A204.1 (cell line): ENCODE measurements around the gene SPATS2L.
"Not testable (repeated sequence)": the region's sequence is repeated elsewhere in the genome, so short reads cannot be mapped to it uniquely, and the experiment has no call there.

ENCODE experiments used
- FAIRE-seq: peaks from 2 replicates; lab custom pipeline; 2012; peaks lifted over from hg19 to GRCh38; lab: Jason Lieb, UNC

The SPATS2L gene

DNA sequence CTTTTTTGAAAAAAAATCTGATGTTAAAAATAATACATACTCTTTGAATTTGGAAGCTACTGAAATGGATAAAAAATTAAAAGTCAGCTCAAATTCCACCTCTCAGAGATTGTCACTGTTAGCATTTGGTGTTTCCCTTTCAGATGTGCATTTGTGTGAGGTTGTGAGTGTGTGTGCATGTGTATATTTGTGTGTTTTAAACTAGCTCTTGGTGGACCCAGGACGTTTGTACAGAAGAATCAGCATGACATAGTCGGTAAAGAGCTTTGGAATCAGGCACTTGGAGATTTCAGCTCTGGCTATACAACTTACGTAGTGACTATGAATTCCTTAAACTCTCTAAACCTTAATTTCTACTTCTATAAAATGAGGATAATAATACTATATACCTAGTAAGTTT is 14.5 kb downstream of the SPATS2L start:
- no peak for FAIRE-seq

DNA sequence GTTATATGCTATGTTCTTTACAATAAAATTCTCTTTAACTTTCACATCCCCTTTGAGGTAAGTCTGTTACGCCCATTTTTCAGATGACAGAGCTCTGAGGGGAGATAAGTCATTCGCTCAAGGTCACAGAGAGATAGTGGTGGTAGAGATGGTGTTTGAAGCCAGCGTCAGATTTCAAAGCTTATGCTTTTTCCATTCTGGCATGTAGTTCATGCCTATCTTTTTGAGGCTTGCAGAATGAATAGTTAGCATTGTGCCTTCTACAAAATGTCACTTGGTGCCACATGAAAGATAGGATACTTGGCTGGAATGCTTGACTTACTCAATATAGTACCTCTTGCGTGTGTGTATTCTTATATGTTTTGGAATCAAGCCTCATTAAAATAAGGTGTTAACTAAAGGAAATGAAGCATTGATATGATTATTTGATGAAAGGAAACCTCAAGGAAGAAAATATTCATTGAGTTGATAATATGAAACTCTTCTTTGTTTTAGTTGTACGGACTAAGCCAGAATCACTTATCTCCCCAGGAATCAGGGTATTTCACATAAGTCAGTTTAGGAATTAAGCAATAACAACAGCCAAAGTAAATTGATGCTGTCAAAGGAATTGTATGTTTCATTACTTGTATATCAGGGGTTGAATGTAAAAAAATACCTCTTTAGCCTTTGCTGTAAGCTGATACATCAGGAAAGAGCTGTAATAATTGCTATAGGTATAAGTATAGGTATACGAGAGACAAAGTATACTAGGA is 15.5 kb downstream of the SPATS2L start:
- no peak for FAIRE-seq

DNA sequence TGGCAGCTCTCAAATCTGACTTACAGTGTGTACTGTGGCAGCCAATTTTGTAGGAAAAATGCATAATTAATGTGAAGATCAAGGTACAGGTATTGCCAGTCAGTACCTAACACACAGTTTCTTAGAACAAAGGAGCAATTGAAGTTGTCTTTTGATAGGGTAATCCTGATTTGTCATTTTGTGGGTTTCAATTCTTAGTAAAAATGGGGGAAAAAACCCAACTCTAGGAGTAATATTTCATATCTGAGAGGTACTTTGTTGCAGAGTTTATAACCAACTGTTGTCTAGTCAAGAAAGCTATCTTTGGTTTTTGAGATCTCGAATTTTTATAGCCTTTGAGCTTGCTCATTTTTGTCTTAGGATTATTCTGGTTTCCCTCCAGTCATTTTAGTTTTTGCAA is 16.1 kb downstream of the SPATS2L start:
- FAIRE-seq, result no peak

DNA sequence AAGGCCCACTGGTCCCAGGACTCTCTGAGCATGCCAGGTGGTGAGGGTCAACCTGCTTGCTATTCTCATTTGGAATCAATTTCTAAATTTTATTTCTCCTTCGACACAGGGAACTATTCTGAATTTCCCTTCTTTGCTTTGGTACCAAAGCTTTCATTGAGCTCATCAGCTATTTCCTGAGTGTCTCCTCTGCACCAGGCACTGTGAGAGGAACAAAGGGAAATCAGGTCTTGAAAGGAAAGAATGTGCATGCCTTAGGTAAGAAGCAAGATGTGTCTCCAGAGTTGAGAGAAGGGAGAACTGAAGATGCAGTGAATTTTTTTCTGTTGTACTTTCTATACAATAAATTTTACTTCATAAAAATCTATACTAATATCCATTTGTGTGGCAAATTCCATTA is 17.9 kb downstream of the SPATS2L start:
- no peak for FAIRE-seq

DNA sequence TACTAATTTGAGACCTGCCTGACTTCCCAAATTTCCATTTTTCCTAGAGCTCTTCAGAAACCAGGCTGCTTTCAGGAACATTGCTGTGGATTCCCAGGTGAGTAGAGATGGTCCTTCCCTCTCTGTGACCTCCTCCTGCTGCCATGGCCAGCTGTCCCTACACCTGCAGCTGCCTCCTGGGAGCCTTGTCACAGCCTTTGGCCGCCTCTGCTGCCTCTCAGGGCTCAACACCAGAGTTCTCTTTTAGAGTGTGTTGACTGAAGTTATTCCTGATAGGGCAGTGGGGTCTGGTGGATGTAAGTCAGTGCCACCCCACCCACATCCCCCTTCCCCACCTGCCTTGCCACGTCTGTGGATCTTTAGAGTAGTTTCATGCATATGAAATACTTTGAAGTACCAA is 22.9 kb downstream of the SPATS2L start:
- no peak for FAIRE-seq

DNA sequence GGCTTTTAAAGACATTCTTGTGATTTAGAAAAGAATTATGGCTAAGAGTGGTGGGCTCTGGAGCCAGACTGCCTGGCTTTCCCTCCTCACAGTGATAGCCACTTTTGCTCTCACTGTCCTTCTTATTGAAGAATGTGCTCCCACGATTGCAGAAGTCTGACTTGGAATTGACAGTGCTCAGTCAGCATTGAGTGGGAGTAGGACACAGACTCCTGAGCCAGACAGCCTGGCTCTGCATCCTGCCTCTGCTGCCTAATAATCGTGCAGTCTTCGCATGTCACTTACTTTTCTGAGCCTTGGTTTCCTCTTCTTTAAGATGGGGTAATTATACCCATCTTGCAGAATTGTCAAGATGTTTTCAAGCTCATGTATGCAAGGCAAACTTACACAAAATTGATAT is 23.3 kb downstream of the SPATS2L start:
- FAIRE-seq, result no peak

DNA sequence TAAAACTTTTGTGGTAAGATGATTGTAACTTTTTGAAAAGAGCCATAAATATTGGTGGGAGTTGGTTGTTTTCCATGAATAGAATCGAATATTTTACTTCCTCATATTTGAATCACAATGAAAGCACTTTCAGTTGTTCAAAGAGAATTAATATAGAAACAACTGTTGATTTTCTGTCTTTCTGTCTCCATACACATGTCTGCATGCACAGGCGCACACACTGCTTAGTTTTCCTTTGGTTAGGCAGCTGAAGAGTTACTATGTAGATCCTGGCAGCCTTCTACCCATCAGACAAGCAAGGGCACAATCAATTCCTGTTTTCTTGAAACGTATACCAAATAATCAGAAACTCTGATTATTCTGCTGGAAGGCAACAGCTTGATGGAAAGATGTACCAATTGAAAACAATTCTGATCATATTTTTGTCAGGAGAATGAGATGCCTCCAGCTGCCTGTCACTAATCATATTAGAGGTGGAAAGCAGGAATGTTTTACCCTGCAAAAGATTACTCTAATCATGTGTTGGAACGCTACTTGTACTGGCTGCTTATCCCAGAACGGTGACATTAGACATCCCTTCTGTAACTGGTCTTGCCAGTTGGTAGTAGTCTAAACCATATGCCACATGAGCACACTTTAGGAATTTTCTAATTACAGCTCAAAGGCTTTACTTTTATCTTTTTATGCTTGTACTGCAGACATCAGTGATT is 24.0 kb downstream of the SPATS2L start:
- FAIRE-seq, result no peak

DNA sequence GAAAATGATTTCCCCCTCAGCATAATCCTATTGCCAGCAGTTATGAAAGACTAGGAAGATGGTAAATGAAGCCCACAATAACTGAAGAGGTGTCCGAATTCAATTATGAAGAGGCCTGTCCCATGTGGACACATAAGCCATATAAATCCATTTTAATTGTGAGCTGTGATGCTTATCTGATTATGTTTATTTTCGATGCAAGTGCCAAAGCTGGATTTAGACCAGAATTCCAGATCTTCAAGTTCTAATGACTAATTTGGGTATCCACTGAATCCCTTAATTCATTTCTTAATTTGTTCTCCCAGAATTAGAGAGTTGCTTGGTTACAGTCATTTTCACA is 24.5 kb downstream of the SPATS2L start:
- FAIRE-seq, result no peak

DNA sequence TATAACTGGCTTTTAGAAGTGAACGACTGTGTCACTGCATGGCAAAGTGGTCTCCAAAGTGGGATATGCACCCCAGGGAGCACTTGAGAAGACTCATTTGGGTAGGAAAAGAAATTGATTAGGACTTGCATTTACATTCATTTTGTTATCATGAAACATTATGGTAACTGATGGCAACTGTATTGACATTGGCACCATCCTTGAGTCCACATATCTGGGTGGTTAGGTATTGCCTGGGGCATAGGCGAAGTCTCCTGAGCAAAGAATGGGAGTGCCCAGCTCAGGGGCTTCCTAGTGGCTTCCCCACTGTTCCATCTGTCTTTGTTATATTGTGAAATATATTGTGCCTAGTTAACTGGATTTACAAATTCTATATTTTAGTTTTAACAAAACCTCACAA is 29.2 kb downstream of the SPATS2L start:
- FAIRE-seq, result no peak

DNA sequence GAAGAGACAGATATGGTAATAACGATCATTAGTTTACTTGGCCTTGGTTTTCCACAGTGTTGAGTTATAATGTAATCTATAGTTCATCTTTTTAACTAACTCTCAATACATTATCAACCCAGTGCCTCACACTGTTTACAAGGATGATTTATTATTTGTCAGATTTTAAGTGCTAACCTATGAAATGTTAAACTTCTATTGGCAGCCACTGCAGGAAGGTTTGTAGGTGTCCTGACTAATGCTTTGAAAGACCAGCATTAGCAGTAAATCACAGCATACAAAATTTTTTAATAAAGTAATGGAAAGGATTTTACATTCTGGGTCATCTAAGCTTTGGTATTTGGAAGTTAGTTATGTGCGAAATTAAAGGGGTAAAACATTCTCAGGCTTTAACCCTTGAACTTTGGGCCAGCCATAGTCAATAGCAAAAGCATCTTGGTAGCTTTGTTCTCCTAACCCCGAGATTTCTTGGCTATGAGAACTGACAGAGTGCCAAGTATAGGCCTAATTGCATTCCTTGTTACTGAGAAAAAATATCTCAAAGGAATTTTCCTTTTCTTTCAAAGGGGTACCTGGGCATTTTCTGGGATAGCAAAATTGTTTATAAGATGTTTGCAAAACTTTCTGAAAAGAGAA is 30.6 kb downstream of the SPATS2L start:
- FAIRE-seq, result no peak

DNA sequence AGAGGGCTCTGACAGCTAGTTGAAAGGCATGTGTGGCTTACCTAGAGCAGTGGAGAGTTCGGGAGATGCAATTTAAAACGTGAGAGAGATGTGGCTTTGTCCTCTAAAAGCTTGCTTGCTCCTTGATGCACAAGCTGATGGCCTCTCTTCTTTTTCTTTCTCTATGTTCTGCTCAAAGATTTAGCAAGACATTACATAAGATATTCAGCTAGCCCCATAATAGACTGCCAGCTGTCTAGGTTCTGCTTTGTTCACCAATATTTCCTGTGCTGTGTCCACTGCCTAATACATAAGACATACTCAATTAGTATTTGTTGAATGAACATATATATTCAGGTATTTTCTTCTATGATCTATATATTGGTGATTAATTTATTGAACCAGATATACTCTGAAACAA is 31.1 kb downstream of the SPATS2L start:
- no peak for FAIRE-seq

DNA sequence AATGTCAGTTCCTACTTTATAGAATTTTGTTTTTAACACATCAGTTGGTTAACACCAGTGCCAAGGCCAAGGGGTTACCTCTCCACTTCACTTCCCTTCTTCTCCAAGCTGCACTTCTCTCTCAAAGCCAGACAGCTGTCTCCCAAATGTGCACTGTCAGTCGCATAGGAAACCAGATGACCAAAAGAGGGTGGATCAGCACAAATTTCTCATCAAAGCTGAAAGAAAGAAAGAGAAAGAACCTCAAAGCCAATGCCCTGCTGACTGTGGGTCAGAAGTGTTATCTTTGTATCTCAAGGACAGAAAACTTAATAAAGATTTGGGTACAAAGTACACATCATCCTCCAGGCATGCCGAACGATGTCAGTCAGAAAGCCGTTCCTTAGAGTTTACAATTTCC is 32.2 kb downstream of the SPATS2L start:
- no peak for FAIRE-seq

DNA sequence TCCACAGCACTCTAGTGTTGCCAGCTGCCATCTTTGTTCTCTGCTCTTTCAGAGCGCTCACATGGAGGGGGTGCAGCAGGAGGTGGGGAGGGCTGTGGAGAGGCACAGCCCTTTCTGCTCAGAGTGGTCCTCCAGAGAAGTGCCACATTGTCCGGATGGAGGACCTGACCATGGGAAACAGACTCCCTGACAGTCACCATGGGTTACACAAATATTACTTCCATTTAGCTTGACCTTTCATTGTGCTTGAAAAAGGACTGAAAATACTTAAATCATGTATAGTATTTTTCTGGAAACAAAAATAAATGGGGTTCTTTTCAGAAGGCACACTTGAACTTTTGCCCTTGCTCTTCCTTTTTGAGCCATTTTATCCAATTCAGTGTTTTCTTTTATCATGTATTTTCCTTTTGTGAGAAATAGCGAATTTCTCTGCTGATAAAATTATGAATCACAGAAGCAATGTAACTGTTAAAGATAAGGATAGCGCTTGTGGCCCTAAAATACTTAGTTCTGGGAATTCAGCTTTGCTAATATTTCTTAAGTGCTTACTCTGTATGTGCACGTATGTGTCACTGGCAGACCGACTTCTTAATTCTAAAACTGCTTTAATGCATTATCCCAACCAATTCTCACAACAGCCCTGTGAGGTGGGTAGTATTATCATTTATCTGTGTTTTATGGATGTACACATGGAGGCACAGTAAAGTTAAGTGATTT is 34.2 kb downstream of the SPATS2L start:
- FAIRE-seq, result no peak

DNA sequence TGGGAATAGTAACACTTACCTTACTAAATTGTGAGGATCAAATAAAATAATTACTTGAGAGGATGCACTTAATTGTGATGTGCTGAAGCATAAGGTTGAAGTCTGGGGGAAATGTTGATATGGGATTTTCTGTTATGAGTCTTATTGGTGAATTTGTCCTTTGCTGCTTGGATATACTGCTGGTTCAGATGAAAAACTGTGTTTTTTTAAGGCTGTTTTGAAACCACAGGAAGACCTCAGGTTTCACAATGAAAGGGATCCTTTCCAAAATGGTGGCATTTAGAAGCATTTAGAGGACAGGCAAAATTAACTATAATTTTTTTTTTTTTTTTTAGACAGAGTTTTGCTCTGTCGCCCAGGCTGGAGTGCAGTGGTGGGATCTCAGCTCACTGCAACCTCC is 34.9 kb downstream of the SPATS2L start:
- no peak for FAIRE-seq

DNA sequence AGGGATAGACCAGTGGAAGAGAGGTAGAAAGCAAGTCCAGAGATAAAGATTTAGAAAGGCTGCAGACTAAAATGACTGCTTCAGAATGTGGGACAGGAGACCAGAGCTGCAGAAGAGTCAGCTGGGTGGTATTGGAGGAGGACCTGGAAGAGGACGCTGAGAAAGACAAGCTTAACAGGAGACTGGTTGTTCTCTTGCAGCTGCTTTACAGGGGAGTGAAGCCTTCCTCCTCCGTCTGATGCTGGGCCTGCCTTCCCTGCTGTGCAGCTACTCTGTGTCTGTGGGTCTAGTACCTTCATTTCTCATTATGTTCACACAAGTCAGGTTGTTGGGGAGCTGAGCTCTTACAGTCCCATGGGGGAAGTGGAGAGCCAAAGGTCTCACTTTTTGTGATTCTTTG is 35.7 kb downstream of the SPATS2L start:
- FAIRE-seq, result no peak

DNA sequence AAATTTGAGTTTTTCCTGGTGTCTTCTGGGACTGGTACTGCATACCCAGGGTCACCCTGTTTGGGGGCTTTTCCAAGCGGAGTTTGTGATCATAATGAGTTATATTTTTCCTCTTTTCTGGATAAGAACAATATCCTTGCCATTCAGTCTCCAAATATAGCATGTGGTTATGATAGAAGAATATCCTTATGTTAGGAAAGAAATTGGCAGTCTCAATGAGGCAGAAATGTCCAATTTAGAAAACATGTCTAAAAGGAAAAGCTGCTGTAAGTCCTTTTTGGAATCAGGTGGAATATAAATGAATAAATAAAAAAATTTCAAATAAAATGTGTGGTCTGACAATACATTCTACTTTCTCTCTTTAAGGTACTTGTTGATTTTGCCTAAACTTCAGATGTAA is 36.2 kb downstream of the SPATS2L start:
- FAIRE-seq, result no peak

DNA sequence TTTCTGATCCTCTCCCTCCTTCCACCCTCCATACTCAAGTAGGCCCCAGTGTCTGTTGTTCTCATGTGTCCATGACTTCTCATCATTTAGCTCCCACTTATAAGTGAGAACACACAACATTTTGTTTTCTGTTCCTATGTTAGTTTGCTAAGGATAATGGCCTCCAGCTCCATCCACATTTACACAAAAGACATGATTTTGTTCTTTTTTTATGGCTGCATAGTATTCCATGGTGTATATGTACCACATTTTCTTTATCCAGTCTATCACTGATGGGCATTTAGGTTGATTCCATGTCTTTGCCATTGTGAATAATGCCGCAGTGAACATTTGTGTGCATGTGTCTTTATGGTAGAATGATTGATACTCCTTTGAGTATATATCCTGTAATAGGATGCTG is 37.7 kb downstream of the SPATS2L start:
- not testable (repeated sequence) for FAIRE-seq

DNA sequence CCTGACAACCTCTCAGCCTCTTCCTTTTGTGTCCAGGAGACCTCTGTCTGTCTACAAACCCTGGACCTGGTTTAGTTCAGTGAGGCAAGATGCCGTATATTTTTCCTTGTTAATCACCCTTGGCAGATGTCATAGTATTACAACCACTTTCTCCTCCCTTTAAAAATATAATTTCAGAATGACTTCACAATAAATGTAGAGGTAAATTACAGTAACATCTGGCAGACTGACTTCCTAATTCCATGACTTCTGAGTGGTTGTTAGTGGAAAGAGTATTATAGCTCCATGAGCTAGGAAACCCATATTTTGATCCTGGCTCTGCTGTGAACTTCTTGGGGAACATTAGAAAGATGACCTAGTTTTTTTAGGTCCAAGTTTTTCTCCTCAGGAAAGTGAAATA is 39.5 kb downstream of the SPATS2L start:
- FAIRE-seq, result no peak

DNA sequence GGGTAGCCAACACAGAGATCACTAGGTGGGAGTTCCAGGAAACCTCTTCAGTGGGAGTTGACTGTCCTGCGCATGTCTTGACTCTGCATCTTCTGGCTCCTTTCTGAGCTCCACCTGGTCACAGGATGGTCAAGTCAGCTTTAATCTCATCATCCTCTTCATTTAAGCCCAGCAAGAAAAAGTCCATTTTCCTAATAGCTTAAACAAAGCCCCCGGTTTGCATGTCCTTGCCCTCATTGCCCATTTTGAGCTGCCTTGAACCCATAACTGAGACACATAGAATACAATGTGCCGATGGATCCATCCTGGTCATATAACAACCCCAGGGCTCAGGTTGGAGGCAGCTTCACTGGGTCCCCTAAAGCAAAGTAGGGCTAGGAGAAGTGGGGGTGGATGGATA is 40.8 kb downstream of the SPATS2L start:
- FAIRE-seq, result no peak

DNA sequence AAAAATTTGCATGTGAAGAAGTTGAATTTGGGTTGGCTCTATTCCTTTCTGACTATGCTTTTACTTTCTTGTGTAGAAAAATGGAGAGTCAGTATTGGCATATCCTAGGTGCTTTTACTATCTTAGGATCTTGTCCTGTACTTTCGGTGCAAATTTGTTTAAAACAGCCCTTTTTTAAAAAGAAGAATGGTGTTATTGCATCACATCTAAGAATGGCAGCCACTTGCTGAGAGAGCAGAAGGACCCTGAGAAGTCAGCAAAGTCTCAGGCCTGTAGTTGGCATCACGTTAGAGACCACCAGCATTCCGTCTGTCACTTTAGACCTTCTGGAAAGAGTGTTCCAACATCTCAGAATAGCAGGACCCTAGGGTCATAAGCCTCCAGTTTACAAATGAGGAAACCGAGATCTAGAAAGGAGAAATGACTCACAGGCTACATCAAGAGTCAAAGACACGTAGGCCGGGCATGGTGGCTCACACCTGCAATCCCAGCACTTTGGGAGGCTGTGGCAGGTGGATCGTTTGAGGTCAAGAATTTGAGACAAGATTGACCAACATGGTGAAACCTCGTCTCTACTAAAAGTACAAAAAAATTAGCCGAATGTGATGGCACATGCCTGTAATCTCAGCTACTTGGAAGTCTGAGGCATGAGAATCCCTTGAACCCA is 42.5 kb downstream of the SPATS2L start:
- FAIRE-seq, result no peak

DNA sequence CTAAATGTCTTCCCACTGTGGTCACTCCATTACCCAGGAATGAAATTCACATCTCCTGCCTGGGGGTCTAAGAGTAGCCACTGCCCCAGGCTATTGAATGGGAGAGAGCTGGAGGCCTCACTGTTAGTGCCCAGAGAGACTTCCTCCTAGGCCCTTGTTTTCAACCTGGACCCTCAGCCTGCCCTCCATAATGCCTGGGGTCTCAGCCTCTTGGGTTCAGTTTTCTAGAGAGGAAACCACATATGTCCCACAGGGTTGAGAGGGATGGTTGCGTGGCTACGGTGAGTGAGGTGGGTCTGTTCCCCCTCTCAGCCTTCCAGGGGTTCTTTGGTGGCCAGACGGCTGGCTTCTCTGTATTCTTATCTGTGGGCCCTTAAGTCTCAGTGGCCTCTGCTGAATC is 43.4 kb downstream of the SPATS2L start:
- no peak for FAIRE-seq

DNA sequence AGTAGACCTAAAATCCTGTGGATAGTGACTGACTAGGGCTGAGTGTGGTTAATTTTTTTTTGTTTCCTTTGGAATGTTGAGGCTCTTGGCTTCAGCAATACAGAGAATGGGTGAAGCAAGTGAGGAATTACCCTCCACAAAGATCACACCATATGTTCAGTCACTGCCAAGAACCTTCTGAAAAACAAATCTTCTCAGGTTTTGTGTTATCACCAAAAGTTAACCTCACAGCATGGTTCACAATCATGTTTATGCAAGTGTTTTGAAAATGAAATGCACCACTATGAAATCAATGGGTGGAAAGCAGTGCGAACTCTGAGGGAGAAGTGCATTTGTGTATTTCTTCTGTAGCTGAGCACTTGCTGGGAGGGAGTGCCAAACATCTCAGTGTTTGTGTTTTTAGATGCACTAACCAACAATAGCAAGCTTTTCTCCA is 44.4 kb downstream of the SPATS2L start:
- no peak for FAIRE-seq

DNA sequence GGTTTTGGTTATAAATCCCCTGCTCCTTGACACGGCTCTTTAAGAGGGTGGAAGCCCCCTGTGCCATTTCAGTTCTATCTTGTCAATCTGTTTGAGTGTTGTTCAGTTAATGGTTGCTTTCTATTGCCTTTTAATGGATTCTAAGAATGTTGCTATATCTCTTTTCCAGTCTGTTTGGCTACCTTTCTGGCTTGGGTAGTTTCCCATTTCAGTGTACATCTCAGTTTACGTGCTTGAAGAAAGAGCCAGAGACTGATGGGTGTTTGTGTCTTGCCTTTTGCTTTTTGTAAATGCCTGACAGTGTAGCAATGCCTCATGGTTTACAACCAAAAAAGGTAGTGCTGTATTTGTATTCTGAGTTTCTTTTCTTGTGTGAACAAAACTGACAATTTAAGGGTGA is 45.3 kb downstream of the SPATS2L start:
- no peak for FAIRE-seq
